ENCODE results near the gene ANKRD18A.
"Not testable (repeated sequence)": the region's sequence is repeated elsewhere in the genome, so short reads cannot be mapped to it uniquely, and the experiment has no call there.

The ANKRD18A gene

GRCh38 chr9:38626006-38626405, 5.6 kb upstream of the ANKRD18A start:
- DNase-seq (ENCODE audit: low read depth in 2 of 2), result no peak

- no peak for DNase-seq (ENCODE audit: low read depth in 2 of 2)
Measured at GRCh38 chr9:38622951-38623350, 2.6 kb upstream of the ANKRD18A start.

- DNase-seq (ENCODE audit: low read depth in 2 of 2), result no peak
Measured at GRCh38 chr9:38622288-38622674, 1.9 kb upstream of the ANKRD18A start.

- peak in 1 of 2 donors; percentile 7 for DNase-seq (ENCODE audit: low read depth in 2 of 2)
Measured at GRCh38 chr9:38621434-38622287, 1.3 kb upstream of the ANKRD18A start.

- DNase-seq (ENCODE audit: low read depth in 2 of 2), result no peak
Measured at GRCh38 chr9:38619556-38620447, 594 bp downstream of the ANKRD18A start.

- not testable (repeated sequence) for DNase-seq (ENCODE audit: low read depth in 2 of 2)
Measured at GRCh38 chr9:38598029-38598745, 22.2 kb downstream of the ANKRD18A start.

- not testable (repeated sequence) for DNase-seq (ENCODE audit: low read depth in 2 of 2)
Measured at GRCh38 chr9:38595117-38595516, 25.3 kb downstream of the ANKRD18A start.

GRCh38 chr9:38591346-38592063, 28.9 kb downstream of the ANKRD18A start:
- not testable (repeated sequence) for DNase-seq (ENCODE audit: low read depth in 2 of 2)

GRCh38 chr9:38583765-38584164, 36.6 kb downstream of the ANKRD18A start:
- not testable (repeated sequence) for DNase-seq (ENCODE audit: low read depth in 2 of 2)

- not testable (repeated sequence) for DNase-seq (ENCODE audit: low read depth in 2 of 2)
Measured at GRCh38 chr9:38580112-38580511, 40.3 kb downstream of the ANKRD18A start.

GRCh38 chr9:38576181-38576580, 44.2 kb downstream of the ANKRD18A start:
- not testable (repeated sequence) for DNase-seq (ENCODE audit: low read depth in 2 of 2)

GRCh38 chr9:38566048-38566447, 54.3 kb downstream of the ANKRD18A start:
- DNase-seq (ENCODE audit: low read depth in 2 of 2), result not testable (repeated sequence)

GRCh38 chr9:38565178-38565577, 55.2 kb downstream of the ANKRD18A start:
- DNase-seq (ENCODE audit: low read depth in 2 of 2), result not testable (repeated sequence)

- not testable (repeated sequence) for DNase-seq (ENCODE audit: low read depth in 2 of 2)
Measured at GRCh38 chr9:38563911-38564310, 56.5 kb downstream of the ANKRD18A start.

- not testable (repeated sequence) for DNase-seq (ENCODE audit: low read depth in 2 of 2)
Measured at GRCh38 chr9:38561134-38561533, 59.3 kb downstream of the ANKRD18A start.

GRCh38 chr9:38559172-38559571, 61.2 kb downstream of the ANKRD18A start:
- DNase-seq (ENCODE audit: low read depth in 2 of 2), result not testable (repeated sequence)

GRCh38 chr9:38557746-38558145, 62.6 kb downstream of the ANKRD18A start:
- DNase-seq (ENCODE audit: low read depth in 2 of 2), result not testable (repeated sequence)

GRCh38 chr9:38554966-38555365, 65.4 kb downstream of the ANKRD18A start:
- not testable (repeated sequence) for DNase-seq (ENCODE audit: low read depth in 2 of 2)

GRCh38 chr9:38553019-38553418, 67.4 kb downstream of the ANKRD18A start:
- not testable (repeated sequence) for DNase-seq (ENCODE audit: low read depth in 2 of 2)

GRCh38 chr9:38546497-38547163, 73.8 kb downstream of the ANKRD18A start:
- not testable (repeated sequence) for DNase-seq (ENCODE audit: low read depth in 2 of 2)

Data from stimulated activated CD4-positive, alpha-beta T cell treated with anti-CD3 and anti-CD28 coated beads, Interleukin-1b, Interleukin-23, amount 100 ng/mL, for 1 hour (primary cell).